PC-3 (cell line): ENCODE data around the gene KCNQ2.

Experiments used
- EZH2 ChIP-seq: fragments of 300-600 bp; sonication (generic); IDR thresholded peaks from one replicate; pipeline ENCODE4 v1.6.1; 2017; ENCODE audit warnings: antibody characterized with exemption, mild to moderate bottlenecking, low read length; ENCODE audit not compliant: unreplicated experiment
- EZH2phosphoT487 ChIP-seq: fragments of 300-600 bp; sonication (generic); IDR thresholded peaks from 2 replicates; pipeline ENCODE4 v1.6.1; 2018; ENCODE audit warnings: mild to moderate bottlenecking, antibody characterized with exemption, low read length, borderline replicate concordance
- TF ChIP-seq, protein P1 (sequence below): fragments of 300-600 bp; sonication (generic); conservative IDR thresholded peaks from 2 replicates; pipeline ENCODE4 v1.5.1; 2017; ENCODE audit warnings: antibody characterized with exemption, low read depth, mild to moderate bottlenecking, low read length

DNA sequence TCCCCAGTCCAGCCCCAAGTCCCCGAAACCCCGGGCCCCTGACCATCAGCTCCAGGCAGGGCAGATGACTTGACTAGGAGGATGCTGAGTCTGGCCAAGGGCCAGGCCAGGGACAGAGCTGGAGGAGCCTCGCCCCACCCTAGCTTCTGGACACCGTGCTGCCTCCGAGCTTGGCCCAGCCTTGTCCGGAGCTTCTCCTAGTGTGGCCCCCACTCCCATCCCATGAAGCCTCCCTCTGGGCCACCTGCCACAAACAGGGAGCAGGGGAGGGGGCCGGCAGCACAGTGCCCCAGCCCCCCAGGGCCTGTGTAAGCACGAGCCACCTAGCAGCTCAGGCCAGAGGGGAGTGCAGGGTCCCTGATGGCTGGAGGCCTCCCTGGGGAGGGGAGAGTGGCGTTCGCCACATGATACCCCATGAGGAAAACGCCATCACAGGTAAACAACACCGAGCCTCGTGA is 21.1 kb upstream of the KCNQ2 start:
- TF ChIP-seq, protein P1, sequence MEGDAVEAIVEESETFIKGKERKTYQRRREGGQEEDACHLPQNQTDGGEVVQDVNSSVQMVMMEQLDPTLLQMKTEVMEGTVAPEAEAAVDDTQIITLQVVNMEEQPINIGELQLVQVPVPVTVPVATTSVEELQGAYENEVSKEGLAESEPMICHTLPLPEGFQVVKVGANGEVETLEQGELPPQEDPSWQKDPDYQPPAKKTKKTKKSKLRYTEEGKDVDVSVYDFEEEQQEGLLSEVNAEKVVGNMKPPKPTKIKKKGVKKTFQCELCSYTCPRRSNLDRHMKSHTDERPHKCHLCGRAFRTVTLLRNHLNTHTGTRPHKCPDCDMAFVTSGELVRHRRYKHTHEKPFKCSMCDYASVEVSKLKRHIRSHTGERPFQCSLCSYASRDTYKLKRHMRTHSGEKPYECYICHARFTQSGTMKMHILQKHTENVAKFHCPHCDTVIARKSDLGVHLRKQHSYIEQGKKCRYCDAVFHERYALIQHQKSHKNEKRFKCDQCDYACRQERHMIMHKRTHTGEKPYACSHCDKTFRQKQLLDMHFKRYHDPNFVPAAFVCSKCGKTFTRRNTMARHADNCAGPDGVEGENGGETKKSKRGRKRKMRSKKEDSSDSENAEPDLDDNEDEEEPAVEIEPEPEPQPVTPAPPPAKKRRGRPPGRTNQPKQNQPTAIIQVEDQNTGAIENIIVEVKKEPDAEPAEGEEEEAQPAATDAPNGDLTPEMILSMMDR = no peak
- TF ChIP-seq EZH2 = no peak
- no peak for TF ChIP-seq EZH2phosphoT487
